Endothelial cell of umbilical vein (primary cell): Measurements from ENCODE around the gene SPHK2. TPM values are rescaled to one million over a fixed set of nuclear protein-coding genes. Genes with fewer than 3 reads are reported as not detected.

Source experiments
- BruUV-seq: library from RNA; stranded (reverse); fragments of 400-500 nt; replicated peaks from 2 replicates; lab custom pipeline; 2021; lab: Mats Ljungman, UMichigan
- CTCF ChIA-PET: fragments of 300-600, 350-600 bp; sonication (Branson Sonifier 250); formaldehyde crosslinking; loops from one replicate; lab custom pipeline; 2021; ENCODE audit warnings: antibody characterized with exemption, inconsistent platforms; lab: Charles Lee
- POLR2A ChIA-PET: fragments of 300-600, 350-600 bp; sonication (Branson Sonifier 250); formaldehyde crosslinking; loops from one replicate; lab custom pipeline; 2021; ENCODE audit warnings: antibody characterized with exemption, inconsistent platforms; lab: Charles Lee
- DNase-seq: peaks from one replicate; pipeline ENCODE4 v3.0.0-alpha.2; 2011; ENCODE audit warnings: low read depth, low spot score
- FAIRE-seq: peaks from 2 replicates; lab custom pipeline; 2011; peaks lifted over from hg19 to GRCh38; lab: Jason Lieb, UNC
- H2AFZ ChIP-seq: 2 replicates; pipeline ENCODE4 v1.6.0; 2012; ENCODE audit warnings: low read depth, low read length, control low read depth, inconsistent platforms
- H3K27ac ChIP-seq: 2 replicates; pipeline ENCODE4 v1.5.1; 2011; ENCODE audit warnings: low read depth, mild to moderate bottlenecking, control low read depth, low read length, moderate library complexity; ENCODE audit not compliant: insufficient read depth
- H3K27me3 ChIP-seq, 2 experiments: 2 replicates each; pipeline versions ENCODE4 v1.6.0 to v1.6.1; 2011; ENCODE audit warnings: low read length in 2 of 2, mixed read lengths in 1 of 2; ENCODE audit not compliant: control insufficient read depth in 2 of 2, insufficient read depth in 2 of 2
- H3K36me3 ChIP-seq, 2 experiments: 2 replicates in 1 of 2; 3 replicates in 1 of 2; pipeline ENCODE4 v1.5.1; 2011; ENCODE audit warnings: low read length in 2 of 2, mild to moderate bottlenecking in 1 of 2, moderate library complexity in 1 of 2; ENCODE audit not compliant: control insufficient read depth in 2 of 2, insufficient read depth in 2 of 2; ENCODE audit errors: extremely low read depth in 1 of 2
- H3K4me1 ChIP-seq: 3 replicates; pipeline ENCODE4 v1.5.1; 2011; ENCODE audit warnings: mild to moderate bottlenecking, low read length; ENCODE audit not compliant: control insufficient read depth, insufficient read depth; ENCODE audit errors: extremely low read depth
- H3K4me2 ChIP-seq: 2 replicates; pipeline ENCODE4 v1.6.1; 2011; ENCODE audit warnings: low read length, control low read depth, mixed read lengths; ENCODE audit not compliant: insufficient read depth
- H3K4me3 ChIP-seq, 3 experiments: fragments of 200-600 bp in 1 of 3; sonication (generic), shearing (Covaris generic) in 1 of 3; replicated peaks in 1 of 3; 2 replicates each; pipeline ENCODE4 v1.5.1; 2011 to 2016; ENCODE audit warnings: control low read depth in 3 of 3, low read length in 3 of 3, mild to moderate bottlenecking in 2 of 3, inconsistent platforms in 1 of 3, low read depth in 1 of 3, moderate library complexity in 1 of 3; ENCODE audit not compliant: insufficient read depth in 1 of 3
- H3K79me2 ChIP-seq: 2 replicates; pipeline ENCODE4 v1.6.0; 2012; ENCODE audit warnings: low read length, inconsistent platforms; ENCODE audit not compliant: control insufficient read depth, insufficient read depth
- H3K9ac ChIP-seq: replicated peaks from 2 replicates; pipeline ENCODE3; 2011; ENCODE audit warnings: low read length, control low read depth; ENCODE audit not compliant: insufficient read depth; ENCODE audit errors: extremely low read depth
- H3K9me1 ChIP-seq: replicated peaks from 3 replicates; pipeline ENCODE4 v1.6.0; 2011; ENCODE audit warnings: mild to moderate bottlenecking, low read length; ENCODE audit not compliant: control insufficient read depth, insufficient read depth; ENCODE audit errors: extremely low read depth
- H3K9me3 ChIP-seq: replicated peaks from 2 replicates; pipeline ENCODE4 v1.5.1; 2012; ENCODE audit warnings: low read length, inconsistent platforms; ENCODE audit not compliant: control insufficient read depth, insufficient read depth
- H4K20me1 ChIP-seq: replicated peaks from 2 replicates; pipeline ENCODE3; 2011; ENCODE audit warnings: mild to moderate bottlenecking, low read length; ENCODE audit not compliant: control insufficient read depth, insufficient read depth; ENCODE audit errors: extremely low read depth
- CTCF ChIP-seq, 2 donors: IDR thresholded peaks; 1 replicate in 1 of 2; 2 replicates in 1 of 2; pipeline ENCODE4 v1.5.1; 2011; ENCODE audit warnings: low read length in 2 of 2, mild to moderate bottlenecking in 2 of 2, moderate library complexity in 2 of 2, control low read depth in 1 of 2, inconsistent platforms in 1 of 2, low read depth in 1 of 2; ENCODE audit not compliant: insufficient read depth in 1 of 2; ENCODE audit errors: extremely low read depth in 1 of 2
- EZH2 ChIP-seq: IDR thresholded peaks from 2 replicates; pipeline ENCODE4 v1.6.1; 2012; ENCODE audit warnings: borderline replicate concordance, low read depth, mild to moderate bottlenecking, moderate library complexity, low read length, inconsistent platforms; ENCODE audit not compliant: severe bottlenecking
- FOS ChIP-seq: IDR thresholded peaks from 2 replicates; pipeline ENCODE4 v1.6.1; 2011; ENCODE audit warnings: mild to moderate bottlenecking, low read length, moderate library complexity, borderline replicate concordance; ENCODE audit not compliant: insufficient read depth
- GATA2 ChIP-seq: IDR thresholded peaks from 2 replicates; pipeline ENCODE4 v1.7.0; 2011; ENCODE audit warnings: low read depth, mild to moderate bottlenecking, moderate library complexity, mixed read lengths, low read length; ENCODE audit not compliant: insufficient read length, insufficient read depth
- JUN ChIP-seq: IDR thresholded peaks from 2 replicates; pipeline ENCODE4 v1.6.1; 2011; ENCODE audit warnings: borderline replicate concordance, low read depth; ENCODE audit not compliant: insufficient read length, insufficient read depth
- MAX ChIP-seq: IDR thresholded peaks from 2 replicates; pipeline ENCODE4 v1.6.1; 2011; ENCODE audit not compliant: insufficient read depth, insufficient read length
- MYC ChIP-seq: IDR thresholded peaks from one replicate; pipeline ENCODE4 v1.6.1; 2011; ENCODE audit warnings: mild to moderate bottlenecking, low read depth, low read length
- POLR2A ChIP-seq: IDR thresholded peaks from 2 replicates; pipeline ENCODE4 v1.6.1; 2012; ENCODE audit warnings: low read depth, mild to moderate bottlenecking, control low read depth, low read length
- POLR2AphosphoS5 ChIP-seq: IDR thresholded peaks from 2 replicates; pipeline ENCODE4 v1.6.1; 2012; ENCODE audit warnings: low read depth, mild to moderate bottlenecking, control low read depth, low read length, moderate library complexity; ENCODE audit not compliant: insufficient read depth
- dilution Hi-C: fragments of 300-500 bp; cut with MboI; formaldehyde crosslinking; loops from one replicate; pipeline ENCODE4 v1.15.0; 2019; ENCODE audit warnings: low sequenced_read_pairs; ENCODE audit not compliant: extremely low pct_ligation_motif_present
- intact Hi-C: fragments of 100-400 bp; cut with micrococcal nuclease; formaldehyde crosslinking; loops from one replicate; pipeline ENCODE4 v1.10.0; 2022
- polyA plus RNA-seq, 4 experiments: library from polyadenylated mRNA; depleted of rRNA in 3 of 4; stranded (reverse) in 3 of 4; unstranded in 1 of 4; fragments of >200 nt; gene quantifications; 2 replicates each; pipeline versions ENCODE4 v1.2.1 to v1.2.3, GENCODE V29; 2011 to 2012; ENCODE audit warnings: missing spikeins in 1 of 4
- total RNA-seq: library from RNA; stranded (reverse); gene quantifications from 2 replicates; pipeline ENCODE4 v1.2.3, GENCODE V29; 2021

SPHK2 gene
- total and polyA plus RNA-seq, 2 donors (not counting 3 experiments of a cell fraction or from before 2014, with no cell fraction given) = 20.2 to 31.1 TPM

- Histone ChIP-seq H3K4me3 (no peak overlapping the region), H3K27me3 (no peaks in the 10 kb centered on the region), H3K27ac (no peak overlapping the region), H3K9ac (no peak overlapping the region), H3K79me2 (no peaks in the 10 kb centered on the region), H3K9me1 (no peaks in the 10 kb centered on the region), H4K20me1 (no peaks in the 10 kb centered on the region), H3K4me2 (no peak overlapping the region), H3K36me3 (peaks cover 0 to 2% of the 10 kb centered on the region in 2 experiments), H2AFZ (no peak overlapping the region), H3K9me3 (no peaks in the 10 kb centered on the region), H3K4me1 (peaks cover 18% of the 10 kb centered on the region)
- ChIA-PET CTCF (interaction anchor here (0.9 to 1.0 kb wide), 2 partner anchors 43 to 122 kb away, joined by 3 read pairs; no protein-coding TSS in a partner anchor), POLR2A (no interaction called here)
- TF ChIP-seq MYC (no peak), MAX (no peak), POLR2A (no peak), JUN (no peak), CTCF (IDR thresholded peaks at IDR 0.05; ENCODE audit: extremely low read depth in 1 of 2, insufficient read depth in 1 of 2, low read depth in 1 of 2, low read length in 2 of 2) (no peak), POLR2AphosphoS5 (no peak), EZH2 (no peak), GATA2 (no peak), FOS (no peak)
- dilution Hi-C loops (no loop called here), intact Hi-C loops (no loop called here)
- FAIRE-seq = no peak
- no peak for DNase-seq
- no TSS peak for BruUV-seq
These were observed 8.6 kb downstream of the SPHK2 start for GRCh38 chr19:48627865-48628314.
